OCI-LY1 (cell line): ENCODE measurements around the gene INS.

Source experiments
- H2AFZ ChIP-seq: fragments of 200-600 bp; sonication (generic), shearing (Covaris generic); 2 replicates; pipeline ENCODE4 v1.6.0; 2014; ENCODE audit warnings: antibody characterized with exemption, mild to moderate bottlenecking, low read length
- H3F3A ChIP-seq: fragments of 200-600 bp; sonication (generic), shearing (Covaris generic); 2 replicates; pipeline ENCODE4 v1.6.0; 2014; ENCODE audit warnings: mild to moderate bottlenecking, antibody characterized with exemption, low read length, moderate library complexity; ENCODE audit not compliant: insufficient read depth
- H3K27ac ChIP-seq: fragments of 200-600 bp; sonication (generic); 2 replicates; pipeline ENCODE4 v1.5.1; 2014; ENCODE audit warnings: low read length, mixed run types, mild to moderate bottlenecking, low read depth; ENCODE audit not compliant: poor library complexity, severe bottlenecking
- H3K27me3 ChIP-seq: fragments of 200-600 bp; sonication (generic); 2 replicates; pipeline ENCODE4 v1.6.0; 2014; ENCODE audit warnings: antibody characterized with exemption, mild to moderate bottlenecking, low read length, moderate library complexity; ENCODE audit not compliant: insufficient read depth
- H3K36me3 ChIP-seq: fragments of 200-600 bp; sonication (generic); 2 replicates; pipeline ENCODE4 v1.6.1; 2014; ENCODE audit warnings: mild to moderate bottlenecking, antibody characterized with exemption, low read length, moderate library complexity, mixed read lengths; ENCODE audit not compliant: insufficient read depth
- H3K4me1 ChIP-seq: fragments of 200-600 bp; sonication (generic); 2 replicates; pipeline ENCODE4 v1.5.1; 2014; ENCODE audit warnings: mild to moderate bottlenecking, low read length, moderate library complexity; ENCODE audit not compliant: insufficient read depth, severe bottlenecking
- H3K4me2 ChIP-seq: fragments of 200-600 bp; sonication (generic), shearing (Covaris generic); 2 replicates; pipeline ENCODE4 v1.6.1; 2014; ENCODE audit warnings: low read length
- H3K4me3 ChIP-seq: fragments of 200-600 bp; sonication (generic); 2 replicates; pipeline ENCODE4 v1.5.1; 2014; ENCODE audit warnings: low read length, low read depth, mild to moderate bottlenecking, mixed read lengths; ENCODE audit not compliant: poor library complexity, severe bottlenecking
- H3K79me2 ChIP-seq: fragments of 200-600 bp; shearing (Covaris generic); 2 replicates; pipeline ENCODE4 v1.6.1; 2016; ENCODE audit warnings: mixed run types, low read length, mixed read lengths; ENCODE audit not compliant: insufficient read depth
- H3K9ac ChIP-seq: fragments of 200-600 bp; sonication (generic), shearing (Covaris generic); 2 replicates; pipeline ENCODE4 v1.6.1; 2014; ENCODE audit warnings: mild to moderate bottlenecking, low read length, mixed read lengths
- H3K9me2 ChIP-seq: fragments of 200-600 bp; sonication (generic), shearing (Covaris generic); 2 replicates; pipeline ENCODE4 v1.6.1; 2014; ENCODE audit warnings: low read depth, mild to moderate bottlenecking, low read length, mixed read lengths
- H3K9me3 ChIP-seq: fragments of 200-600 bp; shearing (Covaris generic); 2 replicates; pipeline ENCODE4 v1.6.1; 2014; ENCODE audit warnings: low read length, mixed read lengths
- H4K20me1 ChIP-seq: fragments of 200-600 bp; sonication (generic), shearing (Covaris generic); 2 replicates; pipeline ENCODE4 v1.6.0; 2016; ENCODE audit warnings: mild to moderate bottlenecking, low read length; ENCODE audit not compliant: insufficient read depth
- EZH2 ChIP-seq: fragments of 200-600 bp; sonication (generic), shearing (Covaris generic); IDR thresholded peaks from 2 replicates; pipeline ENCODE4 v1.8.0; 2017; ENCODE audit warnings: borderline replicate concordance, mixed run types, mild to moderate bottlenecking, antibody characterized with exemption, low read length, moderate library complexity, mixed read lengths
- TF ChIP-seq, protein P1 (sequence below): fragments of 200-600 bp; sonication (generic), shearing (Covaris generic); IDR thresholded peaks from 2 replicates; pipeline ENCODE4 v1.5.1; 2017; ENCODE audit warnings: mild to moderate bottlenecking, antibody characterized with exemption, low read length, moderate library complexity, mixed read lengths

The INS gene

DNA sequence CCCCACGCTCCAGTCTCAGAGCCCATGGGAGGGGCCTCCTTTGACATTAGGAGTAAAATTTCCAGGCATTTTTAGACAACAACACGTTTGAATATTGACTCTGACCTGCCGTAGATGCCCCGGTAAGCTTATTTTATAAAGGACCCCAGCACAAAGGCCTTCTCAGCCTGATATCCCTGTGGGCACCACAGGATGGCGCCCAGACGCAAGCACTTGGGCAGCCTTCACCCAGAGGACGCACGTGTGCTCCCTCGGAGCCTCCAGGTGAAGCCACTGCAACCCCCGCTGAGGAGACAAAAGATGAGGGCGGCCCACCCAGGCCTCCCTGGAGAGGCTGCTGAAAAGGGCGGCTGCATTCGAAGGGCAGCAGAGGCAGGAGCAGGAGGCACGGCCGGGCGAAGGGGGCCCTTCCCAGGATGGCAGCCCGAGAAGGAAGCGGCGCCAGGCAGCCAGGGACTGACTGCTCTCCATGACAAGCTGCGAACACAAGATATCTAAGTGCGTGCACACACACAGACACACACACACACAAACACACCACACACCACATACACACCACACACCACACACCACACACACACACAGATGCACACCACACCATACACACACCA, 25.8 kb upstream of the INS start:
- no peak overlapping the region for H2AFZ ChIP-seq

DNA sequence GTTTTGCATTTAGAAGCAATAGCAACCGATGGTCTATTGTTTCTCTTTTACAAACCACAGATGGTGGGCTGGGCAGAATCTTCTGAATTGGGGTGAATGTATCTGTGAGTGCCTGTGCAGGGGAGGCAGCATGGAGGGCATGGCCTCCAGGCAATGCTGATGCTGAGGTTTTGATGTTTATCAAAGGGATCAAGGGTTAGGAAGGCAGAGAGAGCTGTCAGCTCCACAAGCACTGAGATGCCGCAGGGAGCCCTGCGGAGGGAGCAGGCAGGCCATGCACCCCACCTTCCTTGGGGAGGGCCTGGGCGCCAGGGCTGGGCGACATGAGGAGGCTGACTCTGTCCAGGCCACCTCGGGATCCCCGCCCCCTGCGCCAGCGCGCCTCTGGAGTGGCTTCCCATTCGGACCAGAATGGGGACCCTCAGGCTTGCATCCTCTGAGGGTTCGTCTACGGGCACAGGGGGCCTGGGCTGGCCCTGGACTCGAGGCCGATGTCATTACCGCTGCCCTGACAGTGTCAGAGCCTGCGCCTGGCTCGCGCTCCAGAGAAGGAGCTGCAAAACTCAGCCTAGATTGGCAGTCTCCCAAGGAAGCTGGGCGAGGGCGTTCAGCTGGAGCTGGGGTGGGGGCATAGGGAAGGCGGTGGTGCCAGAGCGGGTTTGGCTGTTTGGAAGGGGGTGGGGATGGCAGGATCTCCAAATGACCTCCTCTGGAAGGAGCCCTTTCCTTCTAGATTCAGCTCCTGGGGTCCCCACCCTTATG, 24.5 kb upstream of the INS start:
- Histone ChIP-seq H4K20me1 (no peaks in the 10 kb centered on the region), H3K9me3 (no peaks in the 10 kb centered on the region), H3K4me2 (no peak overlapping the region), H3K27me3 (no peaks in the 10 kb centered on the region), H3K9ac (no peak overlapping the region), H3K36me3 (no peaks in the 10 kb centered on the region), H3K27ac (no peak overlapping the region), H3F3A (no peaks in the 10 kb centered on the region), H2AFZ (no peak overlapping the region), H3K4me1 (no peaks in the 10 kb centered on the region), H3K9me2 (no peaks in the 10 kb centered on the region), H3K4me3 (no peak overlapping the region), H3K79me2 (no peaks in the 10 kb centered on the region)
- TF ChIP-seq, protein P1, sequence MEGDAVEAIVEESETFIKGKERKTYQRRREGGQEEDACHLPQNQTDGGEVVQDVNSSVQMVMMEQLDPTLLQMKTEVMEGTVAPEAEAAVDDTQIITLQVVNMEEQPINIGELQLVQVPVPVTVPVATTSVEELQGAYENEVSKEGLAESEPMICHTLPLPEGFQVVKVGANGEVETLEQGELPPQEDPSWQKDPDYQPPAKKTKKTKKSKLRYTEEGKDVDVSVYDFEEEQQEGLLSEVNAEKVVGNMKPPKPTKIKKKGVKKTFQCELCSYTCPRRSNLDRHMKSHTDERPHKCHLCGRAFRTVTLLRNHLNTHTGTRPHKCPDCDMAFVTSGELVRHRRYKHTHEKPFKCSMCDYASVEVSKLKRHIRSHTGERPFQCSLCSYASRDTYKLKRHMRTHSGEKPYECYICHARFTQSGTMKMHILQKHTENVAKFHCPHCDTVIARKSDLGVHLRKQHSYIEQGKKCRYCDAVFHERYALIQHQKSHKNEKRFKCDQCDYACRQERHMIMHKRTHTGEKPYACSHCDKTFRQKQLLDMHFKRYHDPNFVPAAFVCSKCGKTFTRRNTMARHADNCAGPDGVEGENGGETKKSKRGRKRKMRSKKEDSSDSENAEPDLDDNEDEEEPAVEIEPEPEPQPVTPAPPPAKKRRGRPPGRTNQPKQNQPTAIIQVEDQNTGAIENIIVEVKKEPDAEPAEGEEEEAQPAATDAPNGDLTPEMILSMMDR, result no peak
- no peak for TF ChIP-seq EZH2

More for the DNA sequence above, 25.8 kb upstream of the INS start:
- TF ChIP-seq EZH2, result no peak
- TF ChIP-seq, protein P1, result peak; percentile 36
- no peaks in the 10 kb centered on the region for H3F3A ChIP-seq
- H3K9ac ChIP-seq, result no peak overlapping the region
- no peaks in the 10 kb centered on the region for H3K36me3 ChIP-seq
- no peak overlapping the region for H3K4me3 ChIP-seq
- no peaks in the 10 kb centered on the region for H3K27me3 ChIP-seq
- H3K27ac ChIP-seq, result no peak overlapping the region
- no peaks in the 10 kb centered on the region for H3K9me3 ChIP-seq
- H3K4me1 ChIP-seq, result no peaks in the 10 kb centered on the region
- H3K79me2 ChIP-seq, result no peaks in the 10 kb centered on the region
- H4K20me1 ChIP-seq, result no peaks in the 10 kb centered on the region
- no peak overlapping the region for H3K4me2 ChIP-seq
- H3K9me2 ChIP-seq, result no peaks in the 10 kb centered on the region

DNA sequence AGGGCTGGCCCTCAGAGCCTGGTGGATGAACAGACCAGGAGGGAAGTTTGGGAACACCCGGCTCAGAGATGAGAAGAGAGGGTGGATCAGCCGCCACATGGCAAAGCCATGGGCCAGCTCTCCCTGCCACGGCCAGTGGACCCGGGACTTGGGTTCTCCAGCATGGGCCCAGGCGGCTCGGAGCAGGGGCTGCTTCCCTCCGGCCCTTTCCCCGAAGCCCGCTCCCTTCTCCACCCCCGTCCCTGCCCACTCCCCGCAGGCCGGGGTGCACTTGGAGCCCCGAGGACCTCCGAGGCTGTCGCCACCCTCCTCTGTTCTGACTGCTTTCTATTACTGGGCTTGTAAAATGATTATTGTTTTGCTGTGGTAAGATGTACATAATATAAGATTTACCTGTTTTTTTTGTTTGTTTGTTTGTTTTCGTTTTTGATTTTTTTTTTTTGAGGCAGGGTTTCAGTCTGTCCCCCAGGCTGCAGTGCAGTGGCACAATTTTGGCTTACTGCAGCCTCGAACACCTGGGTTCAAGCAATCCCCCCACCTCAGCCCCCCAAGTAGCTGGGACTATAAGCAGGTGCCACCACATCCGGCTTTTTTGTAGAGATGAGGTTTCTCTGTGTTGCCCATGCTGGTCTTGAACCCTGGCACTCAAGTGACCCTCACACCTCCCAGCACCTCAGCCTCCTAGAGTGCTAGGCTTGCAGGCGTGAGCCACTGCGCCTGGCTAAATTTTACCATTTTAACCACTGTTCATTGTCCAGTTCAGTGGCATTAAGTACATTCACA, 21.9 kb upstream of the INS start:
- Histone ChIP-seq H3K4me2 (no peak overlapping the region), H4K20me1 (no peaks in the 10 kb centered on the region), H3K79me2 (no peaks in the 10 kb centered on the region), H3K36me3 (no peaks in the 10 kb centered on the region), H2AFZ (no peak overlapping the region), H3K27ac (no peak overlapping the region), H3F3A (no peaks in the 10 kb centered on the region), H3K9ac (no peak overlapping the region), H3K27me3 (no peaks in the 10 kb centered on the region), H3K4me1 (no peaks in the 10 kb centered on the region), H3K9me3 (no peaks in the 10 kb centered on the region), H3K9me2 (no peaks in the 10 kb centered on the region), H3K4me3 (no peak overlapping the region)
- TF ChIP-seq, protein P1, result no peak
- no peak for TF ChIP-seq EZH2
